Measurements from ENCODE around the gene HIPK2.

DNA sequence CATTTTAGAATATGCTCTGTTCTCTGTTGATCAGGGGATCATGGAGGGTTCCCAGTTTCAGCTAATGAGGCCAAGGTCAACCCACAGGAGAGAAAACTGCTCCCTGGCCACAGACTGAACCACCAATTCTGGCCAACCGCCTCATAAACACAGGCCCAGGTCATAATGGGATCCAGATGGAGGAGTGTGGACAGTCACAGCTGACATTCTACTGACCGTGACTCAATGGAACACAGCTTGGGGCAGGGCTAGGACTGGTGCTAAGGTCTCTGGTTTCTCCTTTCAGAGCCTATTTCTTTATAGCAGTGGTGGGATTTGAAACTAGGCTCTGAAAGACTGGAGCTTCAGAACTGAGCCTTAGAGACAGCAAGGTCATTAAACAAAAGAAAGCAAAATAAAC is 68.3 kb downstream of the HIPK2 start:
- no peak for TF ChIP-seq EZH2 (IDR thresholded peaks at IDR 0.05)
- TF ChIP-seq POLR2AphosphoS5 (IDR thresholded peaks at IDR 0.05; ENCODE audit: borderline replicate concordance, low read depth, low read length), result no peak
